ENCODE measurements around the gene FNTB. TPM values are rescaled to one million over a fixed set of nuclear protein-coding genes. Genes with fewer than 3 reads are reported as not detected.

FNTB gene
- total and polyA plus RNA-seq, 2 of the 8 experiments (the other 6 are each of a cell fraction or from before 2014, with no cell fraction given) = 16.0 to 20.7 TPM

DNA sequence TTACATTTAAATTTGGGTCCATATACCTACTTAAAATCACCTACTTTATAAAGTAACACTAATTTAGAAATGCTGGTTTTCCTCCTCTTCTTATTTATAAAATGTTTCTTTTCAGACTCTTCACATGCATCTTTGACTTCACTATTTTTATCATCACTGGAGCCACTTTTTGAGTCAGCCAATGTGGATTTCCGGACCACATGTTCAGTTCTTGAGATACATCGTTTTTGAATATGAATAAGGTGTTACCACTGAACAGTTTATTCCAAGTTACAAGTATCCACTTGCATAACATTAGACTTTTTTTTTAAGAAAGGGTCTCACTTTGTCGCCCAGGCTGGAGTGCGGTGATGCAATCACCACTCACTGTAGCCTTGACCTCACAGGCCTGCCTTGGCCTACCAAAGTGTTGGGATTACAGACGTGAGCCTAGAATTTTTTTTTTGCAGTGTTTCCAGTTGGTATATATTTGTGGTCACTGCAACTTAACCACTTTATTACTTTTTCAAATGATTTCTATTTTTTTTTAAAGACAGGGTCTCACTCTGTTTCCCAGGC lies 5.7 kb downstream of the FNTB start:
- H4K8ac ChIP-seq (ENCODE audit: extremely low read depth, insufficient read depth, low read length) = no peak overlapping the region
- H4K5ac ChIP-seq (ENCODE audit: insufficient read length, low read depth, low read length) = no peak overlapping the region
- H3K79me2 ChIP-seq (ENCODE audit: control insufficient read depth in 1 of 2, insufficient read depth in 2 of 2, low read length in 2 of 2) = peaks cover 0 to 21% of the 10 kb centered on the region in 2 experiments; a peak in 2 of 4 replicates
- H3K4ac ChIP-seq (replicated peaks; ENCODE audit: insufficient read length, low read depth, low read length) = no peak overlapping the region
- H3K27ac ChIP-seq (ENCODE audit: low read depth, low read length) = no peak overlapping the region
- H3K79me1 ChIP-seq (ENCODE audit: low read depth, low read length) = 0 out of 2 replicates have a peak, but pooled peaks cover 2% of the 10 kb centered on the region
- H3K23me2 ChIP-seq (ENCODE audit: low read depth, low read length) = peaks cover 2% of the 10 kb centered on the region; the same call in 1 of the 2 replicates
- WGBS, 2 experiments (ENCODE audit: extremely low coverage in 1 of 2, insufficient coverage in 1 of 2, insufficient read length in 1 of 2, insufficient replicate concordance in 2 of 2, low coverage in 1 of 2, low lambda C conversion rate in 2 of 2, missing lambda C conversion rate in 1 of 2) = 91% methylated on average over 5 of the region's 5 CpGs; no CpG with 5 or more reads in 1 of the 2 experiments
- no peak overlapping the region for H2BK120ac ChIP-seq (replicated peaks; ENCODE audit: low read depth, low read length)
- DNase-seq (ENCODE audit: low read depth in 1 of 2, low spot score in 2 of 2) (no peak), FAIRE-seq (no peak)
- H3K4me2 ChIP-seq (ENCODE audit: insufficient read depth in 1 of 2, low read depth in 2 of 2, low read length in 2 of 2) = no peak overlapping the region
- no peak overlapping the region for H2BK12ac ChIP-seq (ENCODE audit: low read depth, low read length)
- H3K4me3 ChIP-seq (ENCODE audit: extremely low read depth in 1 of 4, insufficient read depth in 2 of 4, low read depth in 3 of 4, low read length in 4 of 4) = no peak overlapping the region
- no peak overlapping the region for H4K91ac ChIP-seq (replicated peaks; ENCODE audit: insufficient read length, low read length)
- no peak overlapping the region for H3K14ac ChIP-seq (ENCODE audit: insufficient read length)
- no peaks in the 10 kb centered on the region for H4K20me1 ChIP-seq (replicated peaks in 1 of 2; ENCODE audit: control insufficient read depth in 1 of 2, insufficient read depth in 2 of 2, low read length in 2 of 2)
- ChIA-PET POLR2A (ENCODE audit: partially characterized antibody) (no interaction called here), CTCF (ENCODE audit: partially characterized antibody) (interaction anchor here (0.7 to 1.5 kb wide), 2 partner anchors 105 to 151 kb away, joined by 3 to 4 read pairs; no protein-coding TSS in a partner anchor)
- H3K23ac ChIP-seq (ENCODE audit: insufficient read length) = no peak overlapping the region
- H3K9me3 ChIP-seq (ENCODE audit: insufficient read depth in 2 of 2, low read depth in 1 of 2, low read length in 1 of 2) = no peaks in the 10 kb centered on the region
- H3K56ac ChIP-seq (replicated peaks; ENCODE audit: insufficient read length, low read depth, low read length) = no peak overlapping the region
- no peak overlapping the region for H3K9ac ChIP-seq (replicated peaks in 1 of 4; ENCODE audit: extremely low read depth in 1 of 4, low read depth in 3 of 4, low read length in 3 of 4)
- no peak overlapping the region for H2BK20ac ChIP-seq (ENCODE audit: low read length)
- H2AFZ ChIP-seq (ENCODE audit: low read length) = no peak overlapping the region
- no peaks in the 10 kb centered on the region for H3K27me3 ChIP-seq (replicated peaks in 1 of 4; ENCODE audit: control insufficient read depth in 3 of 4, extremely low read depth in 1 of 4, insufficient read depth in 3 of 4, low read length in 3 of 4)
- no peak overlapping the region for H2BK15ac ChIP-seq (ENCODE audit: low read length)
- H2AK5ac ChIP-seq (ENCODE audit: low read depth, low read length) = no peak overlapping the region
- H3K4me1 ChIP-seq (replicated peaks in 1 of 4; ENCODE audit: control insufficient read depth in 3 of 4, insufficient read depth in 4 of 4, low read length in 3 of 4) = no peaks in the 10 kb centered on the region
- H2BK5ac ChIP-seq (ENCODE audit: low read depth, low read length) = no peak overlapping the region
- no peak overlapping the region for H3K18ac ChIP-seq (ENCODE audit: extremely low read depth, low read length)
- no peaks in the 10 kb centered on the region for H3K36me3 ChIP-seq (ENCODE audit: control insufficient read depth in 2 of 4, insufficient read depth in 4 of 4, low read length in 3 of 4)
- no peak for TF ChIP-seq GTF2F1 (IDR thresholded peaks at IDR 0.05; ENCODE audit: borderline replicate concordance, low read depth, low read length)
